HepG2 (cell line): ENCODE measurements around the gene NXPE3. TPM values are rescaled to one million over a fixed set of nuclear protein-coding genes. Genes with fewer than 3 reads are reported as not detected.

Source experiments
- NRL ChIP-seq: sonication (generic); formaldehyde crosslinking; IDR thresholded peaks from 2 replicates; pipeline ENCODE4 v1.5.0; 2020; ENCODE audit warnings: missing genetic modification reagents, mild to moderate bottlenecking, moderate library complexity, borderline replicate concordance
- STAG1 ChIP-seq: sonication (generic); formaldehyde crosslinking; IDR thresholded peaks from 2 replicates; pipeline ENCODE4 v1.4.0; 2020; ENCODE audit warnings: missing genetic modification reagents
- TBX2 ChIP-seq: sonication (generic); formaldehyde crosslinking; IDR thresholded peaks from 2 replicates; pipeline ENCODE4 v1.5.0; 2020; ENCODE audit warnings: missing genetic modification reagents, mild to moderate bottlenecking, borderline replicate concordance
- TOPORS ChIP-seq: sonication (generic); formaldehyde crosslinking; IDR thresholded peaks from 2 replicates; pipeline ENCODE4 v1.8.0; 2023; ENCODE audit warnings: mild to moderate bottlenecking, missing genetic modification reagents
- ZNF232 ChIP-seq: sonication (generic); formaldehyde crosslinking; IDR thresholded peaks from 2 replicates; pipeline ENCODE4 v1.4.0; 2020; ENCODE audit warnings: missing genetic modification reagents, borderline replicate concordance
- ZNF292 ChIP-seq: sonication (generic); formaldehyde crosslinking; IDR thresholded peaks from 2 replicates; pipeline ENCODE4 v1.8.1; 2022; ENCODE audit warnings: mild to moderate bottlenecking, low read depth, missing genetic modification reagents, borderline replicate concordance
- polyA plus RNA-seq, 8 experiments: library from polyadenylated mRNA; depleted of rRNA in 3 of 8; stranded (reverse) in 7 of 8; unstranded in 1 of 8; fragments of >200 nt; fragmentation: Illumina TruSeq in 4 of 8; extraction: Trizol in 4 of 8; gene quantifications; 2 replicates each; pipeline versions ENCODE4 v1.2.1 to v1.2.3, GENCODE V29; 2011 to 2016; ENCODE audit warnings: low read depth in 4 of 8, missing spikeins in 1 of 8, mixed read lengths in 1 of 8; ENCODE audit not compliant: insufficient read depth in 1 of 8
- total RNA-seq, 5 experiments: library from RNA; depleted of rRNA; stranded (reverse); fragments of >200 nt; fragmentation: Illumina TruSeq; extraction: Trizol; gene quantifications; 2 replicates each; pipeline ENCODE4 v1.2.3, GENCODE V29; 2016; ENCODE audit warnings: low read depth in 1 of 5
- TF ChIP-seq, protein P1 (sequence below), 2 experiments: sonication (generic) in 1 of 2; formaldehyde crosslinking in 1 of 2; IDR thresholded peaks; 2 replicates each; pipeline versions ENCODE4 v1.4.0 to v1.6.1; 2018 to 2020; ENCODE audit warnings: missing genetic modification reagents in 2 of 2, borderline replicate concordance in 1 of 2, low read depth in 1 of 2, mild to moderate bottlenecking in 1 of 2, missing biosample characterization in 1 of 2
- TF ChIP-seq, protein P2 (sequence below): sonication (generic); formaldehyde crosslinking; IDR thresholded peaks from 2 replicates; pipeline ENCODE4 v1.4.0; 2020; ENCODE audit warnings: missing genetic modification reagents
- TF ChIP-seq, protein P3 (sequence below): sonication (generic); formaldehyde crosslinking; conservative IDR thresholded peaks from 2 replicates; pipeline ENCODE4 v1.4.0; 2020; ENCODE audit warnings: missing genetic modification reagents
- TF ChIP-seq, protein P4 (sequence below): sonication (generic); formaldehyde crosslinking; IDR thresholded peaks from 2 replicates; pipeline ENCODE4 v1.5.0; 2020; ENCODE audit warnings: mild to moderate bottlenecking, missing genetic modification reagents, borderline replicate concordance
- TF ChIP-seq, protein P5 (sequence below): sonication (generic); formaldehyde crosslinking; IDR thresholded peaks from 2 replicates; pipeline ENCODE4 v1.5.1; 2020; ENCODE audit warnings: mild to moderate bottlenecking, missing genetic modification reagents, moderate library complexity

Gene NXPE3
- total and polyA plus RNA-seq, 2 of the 13 experiments (the other 11 are each of a cell fraction or from before 2014, with no cell fraction given), result 3.5 to 4.7 TPM

DNA sequence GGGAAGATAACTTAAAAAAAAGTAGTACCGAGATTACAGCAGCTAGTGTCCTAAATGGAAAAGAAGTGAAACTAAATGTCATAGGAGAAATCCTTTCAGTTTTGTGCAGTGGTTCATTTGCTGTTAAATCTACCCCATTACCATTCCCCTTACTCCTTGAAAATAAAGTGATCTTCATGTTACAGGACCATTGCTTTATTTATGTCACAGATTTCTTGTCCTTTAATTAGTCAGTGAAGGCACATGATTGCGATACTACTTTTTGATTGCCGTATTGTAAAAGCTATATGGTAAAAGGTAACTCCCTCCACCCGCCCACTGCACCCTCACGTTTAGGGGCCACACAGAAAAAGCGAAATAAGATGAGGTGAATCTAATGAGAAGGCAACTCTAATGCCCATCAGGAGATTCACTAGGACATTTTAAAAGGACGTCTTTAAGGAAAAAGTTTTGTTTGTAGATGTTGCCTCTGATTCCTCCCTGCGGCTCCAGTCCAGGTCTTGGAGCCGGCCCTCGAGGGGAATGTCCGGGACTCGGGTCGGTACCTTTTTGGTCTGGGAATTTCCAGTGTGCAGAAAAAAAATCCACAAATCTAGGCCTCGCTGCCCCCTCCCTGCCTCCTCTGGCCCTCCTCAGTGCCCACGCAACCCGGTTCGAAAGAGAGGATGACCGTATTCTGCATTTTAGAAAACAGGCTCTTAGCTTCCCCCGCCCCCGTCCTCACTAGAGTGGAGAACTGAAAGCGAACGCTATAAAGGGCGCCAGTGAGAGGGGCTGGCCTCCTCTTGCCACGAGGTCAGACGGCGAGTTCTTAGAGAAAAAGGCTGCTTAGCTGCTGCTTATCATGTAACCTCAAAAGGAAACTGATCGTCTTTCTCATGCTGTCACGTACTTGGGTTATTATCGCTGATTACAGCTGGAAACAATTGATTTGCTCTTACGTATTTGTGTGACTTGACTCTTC is 48.5 kb downstream of the NXPE3 start (continued):
- TF ChIP-seq NRL (CRISPR knock-in tag) (0 out of 2 replicates have a peak, but pooled peaks have one; percentile 61), ZNF232 (CRISPR knock-in tag) (no peak), ZNF292 (CRISPR knock-in tag) (peak; percentile 59; the same call in 1 of the 2 replicates), TOPORS (CRISPR knock-in tag) (no peak), STAG1 (0 out of 2 replicates have a peak, but pooled peaks have one; percentile 2), TBX2 (CRISPR knock-in tag) (peak; percentile 32; the same call in 1 of the 2 replicates)
- TF ChIP-seq, protein P1, sequence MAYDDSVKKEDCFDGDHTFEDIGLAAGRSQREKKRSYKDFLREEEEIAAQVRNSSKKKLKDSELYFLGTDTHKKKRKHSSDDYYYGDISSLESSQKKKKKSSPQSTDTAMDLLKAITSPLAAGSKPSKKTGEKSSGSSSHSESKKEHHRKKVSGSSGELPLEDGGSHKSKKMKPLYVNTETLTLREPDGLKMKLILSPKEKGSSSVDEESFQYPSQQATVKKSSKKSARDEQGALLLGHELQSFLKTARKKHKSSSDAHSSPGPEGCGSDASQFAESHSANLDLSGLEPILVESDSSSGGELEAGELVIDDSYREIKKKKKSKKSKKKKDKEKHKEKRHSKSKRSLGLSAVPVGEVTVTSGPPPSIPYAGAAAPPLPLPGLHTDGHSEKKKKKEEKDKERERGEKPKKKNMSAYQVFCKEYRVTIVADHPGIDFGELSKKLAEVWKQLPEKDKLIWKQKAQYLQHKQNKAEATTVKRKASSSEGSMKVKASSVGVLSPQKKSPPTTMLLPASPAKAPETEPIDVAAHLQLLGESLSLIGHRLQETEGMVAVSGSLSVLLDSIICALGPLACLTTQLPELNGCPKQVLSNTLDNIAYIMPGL (CRISPR knock-in tag; IDR thresholded peaks at IDR 0.05; ENCODE audit: borderline replicate concordance in 1 of 2, low read depth in 1 of 2), result peak; percentile 37 to 65; a peak in 3 of 4 replicates
- TF ChIP-seq, protein P2, sequence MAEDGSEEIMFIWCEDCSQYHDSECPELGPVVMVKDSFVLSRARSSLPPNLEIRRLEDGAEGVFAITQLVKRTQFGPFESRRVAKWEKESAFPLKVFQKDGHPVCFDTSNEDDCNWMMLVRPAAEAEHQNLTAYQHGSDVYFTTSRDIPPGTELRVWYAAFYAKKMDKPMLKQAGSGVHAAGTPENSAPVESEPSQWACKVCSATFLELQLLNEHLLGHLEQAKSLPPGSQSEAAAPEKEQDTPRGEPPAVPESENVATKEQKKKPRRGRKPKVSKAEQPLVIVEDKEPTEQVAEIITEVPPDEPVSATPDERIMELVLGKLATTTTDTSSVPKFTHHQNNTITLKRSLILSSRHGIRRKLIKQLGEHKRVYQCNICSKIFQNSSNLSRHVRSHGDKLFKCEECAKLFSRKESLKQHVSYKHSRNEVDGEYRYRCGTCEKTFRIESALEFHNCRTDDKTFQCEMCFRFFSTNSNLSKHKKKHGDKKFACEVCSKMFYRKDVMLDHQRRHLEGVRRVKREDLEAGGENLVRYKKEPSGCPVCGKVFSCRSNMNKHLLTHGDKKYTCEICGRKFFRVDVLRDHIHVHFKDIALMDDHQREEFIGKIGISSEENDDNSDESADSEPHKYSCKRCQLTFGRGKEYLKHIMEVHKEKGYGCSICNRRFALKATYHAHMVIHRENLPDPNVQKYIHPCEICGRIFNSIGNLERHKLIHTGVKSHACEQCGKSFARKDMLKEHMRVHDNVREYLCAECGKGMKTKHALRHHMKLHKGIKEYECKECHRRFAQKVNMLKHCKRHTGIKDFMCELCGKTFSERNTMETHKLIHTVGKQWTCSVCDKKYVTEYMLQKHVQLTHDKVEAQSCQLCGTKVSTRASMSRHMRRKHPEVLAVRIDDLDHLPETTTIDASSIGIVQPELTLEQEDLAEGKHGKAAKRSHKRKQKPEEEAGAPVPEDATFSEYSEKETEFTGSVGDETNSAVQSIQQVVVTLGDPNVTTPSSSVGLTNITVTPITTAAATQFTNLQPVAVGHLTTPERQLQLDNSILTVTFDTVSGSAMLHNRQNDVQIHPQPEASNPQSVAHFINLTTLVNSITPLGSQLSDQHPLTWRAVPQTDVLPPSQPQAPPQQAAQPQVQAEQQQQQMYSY (CRISPR knock-in tag), result peak; percentile 99
- TF ChIP-seq, protein P3, sequence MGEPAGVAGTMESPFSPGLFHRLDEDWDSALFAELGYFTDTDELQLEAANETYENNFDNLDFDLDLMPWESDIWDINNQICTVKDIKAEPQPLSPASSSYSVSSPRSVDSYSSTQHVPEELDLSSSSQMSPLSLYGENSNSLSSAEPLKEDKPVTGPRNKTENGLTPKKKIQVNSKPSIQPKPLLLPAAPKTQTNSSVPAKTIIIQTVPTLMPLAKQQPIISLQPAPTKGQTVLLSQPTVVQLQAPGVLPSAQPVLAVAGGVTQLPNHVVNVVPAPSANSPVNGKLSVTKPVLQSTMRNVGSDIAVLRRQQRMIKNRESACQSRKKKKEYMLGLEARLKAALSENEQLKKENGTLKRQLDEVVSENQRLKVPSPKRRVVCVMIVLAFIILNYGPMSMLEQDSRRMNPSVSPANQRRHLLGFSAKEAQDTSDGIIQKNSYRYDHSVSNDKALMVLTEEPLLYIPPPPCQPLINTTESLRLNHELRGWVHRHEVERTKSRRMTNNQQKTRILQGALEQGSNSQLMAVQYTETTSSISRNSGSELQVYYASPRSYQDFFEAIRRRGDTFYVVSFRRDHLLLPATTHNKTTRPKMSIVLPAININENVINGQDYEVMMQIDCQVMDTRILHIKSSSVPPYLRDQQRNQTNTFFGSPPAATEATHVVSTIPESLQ (CRISPR knock-in tag), result no peak
- TF ChIP-seq, protein P4, sequence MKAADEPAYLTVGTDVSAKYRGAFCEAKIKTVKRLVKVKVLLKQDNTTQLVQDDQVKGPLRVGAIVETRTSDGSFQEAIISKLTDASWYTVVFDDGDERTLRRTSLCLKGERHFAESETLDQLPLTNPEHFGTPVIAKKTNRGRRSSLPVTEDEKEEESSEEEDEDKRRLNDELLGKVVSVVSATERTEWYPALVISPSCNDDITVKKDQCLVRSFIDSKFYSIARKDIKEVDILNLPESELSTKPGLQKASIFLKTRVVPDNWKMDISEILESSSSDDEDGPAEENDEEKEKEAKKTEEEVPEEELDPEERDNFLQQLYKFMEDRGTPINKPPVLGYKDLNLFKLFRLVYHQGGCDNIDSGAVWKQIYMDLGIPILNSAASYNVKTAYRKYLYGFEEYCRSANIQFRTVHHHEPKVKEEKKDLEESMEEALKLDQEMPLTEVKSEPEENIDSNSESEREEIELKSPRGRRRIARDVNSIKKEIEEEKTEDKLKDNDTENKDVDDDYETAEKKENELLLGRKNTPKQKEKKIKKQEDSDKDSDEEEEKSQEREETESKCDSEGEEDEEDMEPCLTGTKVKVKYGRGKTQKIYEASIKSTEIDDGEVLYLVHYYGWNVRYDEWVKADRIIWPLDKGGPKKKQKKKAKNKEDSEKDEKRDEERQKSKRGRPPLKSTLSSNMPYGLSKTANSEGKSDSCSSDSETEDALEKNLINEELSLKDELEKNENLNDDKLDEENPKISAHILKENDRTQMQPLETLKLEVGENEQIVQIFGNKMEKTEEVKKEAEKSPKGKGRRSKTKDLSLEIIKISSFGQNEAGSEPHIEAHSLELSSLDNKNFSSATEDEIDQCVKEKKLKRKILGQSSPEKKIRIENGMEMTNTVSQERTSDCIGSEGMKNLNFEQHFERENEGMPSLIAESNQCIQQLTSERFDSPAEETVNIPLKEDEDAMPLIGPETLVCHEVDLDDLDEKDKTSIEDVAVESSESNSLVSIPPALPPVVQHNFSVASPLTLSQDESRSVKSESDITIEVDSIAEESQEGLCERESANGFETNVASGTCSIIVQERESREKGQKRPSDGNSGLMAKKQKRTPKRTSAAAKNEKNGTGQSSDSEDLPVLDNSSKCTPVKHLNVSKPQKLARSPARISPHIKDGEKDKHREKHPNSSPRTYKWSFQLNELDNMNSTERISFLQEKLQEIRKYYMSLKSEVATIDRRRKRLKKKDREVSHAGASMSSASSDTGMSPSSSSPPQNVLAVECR (CRISPR knock-in tag), result peak; percentile 40; the same call in 1 of the 2 replicates
- TF ChIP-seq, protein P5, sequence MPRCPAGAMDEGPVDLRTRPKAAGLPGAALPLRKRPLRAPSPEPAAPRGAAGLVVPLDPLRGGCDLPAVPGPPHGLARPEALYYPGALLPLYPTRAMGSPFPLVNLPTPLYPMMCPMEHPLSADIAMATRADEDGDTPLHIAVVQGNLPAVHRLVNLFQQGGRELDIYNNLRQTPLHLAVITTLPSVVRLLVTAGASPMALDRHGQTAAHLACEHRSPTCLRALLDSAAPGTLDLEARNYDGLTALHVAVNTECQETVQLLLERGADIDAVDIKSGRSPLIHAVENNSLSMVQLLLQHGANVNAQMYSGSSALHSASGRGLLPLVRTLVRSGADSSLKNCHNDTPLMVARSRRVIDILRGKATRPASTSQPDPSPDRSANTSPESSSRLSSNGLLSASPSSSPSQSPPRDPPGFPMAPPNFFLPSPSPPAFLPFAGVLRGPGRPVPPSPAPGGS (CRISPR knock-in tag), result no peak
